NCI-H526 (cell line): ENCODE results near the gene UMAD1.

Source experiments
- DNase-seq, 2 experiments: peaks; one replicate each; lab custom pipeline; 2025; lab: John Stamatoyannopoulos, UW

Gene UMAD1

GRCh38 chr7:7720750-7721621 lies 80.4 kb downstream of the UMAD1 start:
- peak; percentile 63 to 82 for DNase-seq

- DNase-seq = no peak
These were observed 91.2 kb downstream of the UMAD1 start for GRCh38 chr7:7731732-7732131.

GRCh38 chr7:7732621-7733281 lies 92.2 kb downstream of the UMAD1 start:
- DNase-seq = no peak

- no peak for DNase-seq
These were observed 96.1 kb downstream of the UMAD1 start for GRCh38 chr7:7736671-7737070.

GRCh38 chr7:7737674-7738073 lies 97.1 kb downstream of the UMAD1 start:
- no peak for DNase-seq

- DNase-seq = peak in 1 of 2 experiments; percentile 11
These were observed 97.6 kb downstream of the UMAD1 start for GRCh38 chr7:7738177-7738576.

- no peak for DNase-seq
These were observed 98.1 kb downstream of the UMAD1 start for GRCh38 chr7:7738622-7739021.

- DNase-seq = no peak
These were observed 98.9 kb downstream of the UMAD1 start for GRCh38 chr7:7739204-7740036.

GRCh38 chr7:7740037-7740355 lies 99.4 kb downstream of the UMAD1 start:
- DNase-seq = no peak

GRCh38 chr7:7742223-7742622 lies 101.7 kb downstream of the UMAD1 start:
- no peak for DNase-seq

GRCh38 chr7:7745258-7745657 lies 104.7 kb downstream of the UMAD1 start:
- no peak for DNase-seq

GRCh38 chr7:7745966-7746365 lies 105.4 kb downstream of the UMAD1 start:
- DNase-seq = no peak

GRCh38 chr7:7746458-7746857 lies 105.9 kb downstream of the UMAD1 start:
- no peak for DNase-seq

GRCh38 chr7:7750571-7751242 lies 110.2 kb downstream of the UMAD1 start:
- no peak for DNase-seq

GRCh38 chr7:7751243-7752092 lies 110.9 kb downstream of the UMAD1 start:
- no peak for DNase-seq

GRCh38 chr7:7756577-7756976 lies 116.0 kb downstream of the UMAD1 start:
- no peak for DNase-seq

GRCh38 chr7:7757576-7757975 lies 117.0 kb downstream of the UMAD1 start:
- DNase-seq = no peak

GRCh38 chr7:7761340-7761973 lies 120.9 kb downstream of the UMAD1 start:
- DNase-seq = peak; percentile 18 to 42

GRCh38 chr7:7761974-7762779 lies 121.6 kb downstream of the UMAD1 start:
- no peak for DNase-seq
